HG03571 (cell line): ENCODE results near the gene ANKRD39.
"Not testable (repeated sequence)": the region's sequence is repeated elsewhere in the genome, so short reads cannot be mapped to it uniquely, and the experiment has no call there.

Experiments
- ATAC-seq: cut with Tn5 transposase; IDR thresholded peaks from one replicate; pipeline ENCODE4 v1.9.1; 2021; ENCODE audit not compliant: unreplicated experiment

The ANKRD39 gene

GRCh38 chr2:96873651-96874096 lies 15.9 kb upstream of the ANKRD39 start:
- ATAC-seq = no peak

- ATAC-seq = no peak
Observed at GRCh38 chr2:96872591-96873349, 15.0 kb upstream of the ANKRD39 start.

GRCh38 chr2:96870626-96871255 lies 12.9 kb upstream of the ANKRD39 start:
- ATAC-seq = no peak

- no peak for ATAC-seq
Observed at GRCh38 chr2:96869822-96870625, 12.2 kb upstream of the ANKRD39 start, which contains the start of gene SEMA4C. Gene SEMA4C (minus strand): TSS chr2:96870080. CDS start chr2:96867886, 2,194 bp downstream.

GRCh38 chr2:96869281-96869821 lies 11.5 kb upstream of the ANKRD39 start:
- ATAC-seq = no peak

GRCh38 chr2:96868555-96869280 lies 10.9 kb upstream of the ANKRD39 start:
- peak; percentile 43 for ATAC-seq

GRCh38 chr2:96867756-96868554 lies 10.1 kb upstream of the ANKRD39 start:
- no peak for ATAC-seq

GRCh38 chr2:96866986-96867755 lies 9.4 kb upstream of the ANKRD39 start:
- ATAC-seq = no peak

GRCh38 chr2:96866586-96866985 lies 8.8 kb upstream of the ANKRD39 start:
- ATAC-seq = no peak

- no peak for ATAC-seq
Observed at GRCh38 chr2:96866149-96866548, 8.3 kb upstream of the ANKRD39 start.

- no peak for ATAC-seq
Observed at GRCh38 chr2:96865654-96866053, 7.8 kb upstream of the ANKRD39 start.

- no peak for ATAC-seq
Observed at GRCh38 chr2:96864343-96865091, 6.7 kb upstream of the ANKRD39 start.

- no peak for ATAC-seq
Observed at GRCh38 chr2:96863575-96864342, 5.9 kb upstream of the ANKRD39 start.

- not testable (repeated sequence) for ATAC-seq
Observed at GRCh38 chr2:96863056-96863455, 5.2 kb upstream of the ANKRD39 start.

GRCh38 chr2:96861074-96861473 lies 3.3 kb upstream of the ANKRD39 start:
- ATAC-seq = no peak

- ATAC-seq = no peak
Observed at GRCh38 chr2:96860065-96861029, 2.5 kb upstream of the ANKRD39 start.
